Right lobe of liver (tissue), 4 donors: ENCODE measurements around the gene INPP5A.

Experiments
- CTCF ChIP-seq, 4 donors: fragments of 200-600 bp in 3 of 4; fragments of 450-650 bp in 1 of 4; IDR thresholded peaks; one replicate each; pipeline versions ENCODE4 v1.5.1 to v1.8.0; 2016 to 2022; ENCODE audit warnings: antibody characterized with exemption in 4 of 4, mild to moderate bottlenecking in 2 of 4
- POLR2A ChIP-seq: fragments of 450-650 bp; IDR thresholded peaks from one replicate; pipeline ENCODE4 v1.6.1; 2017; ENCODE audit warnings: antibody characterized with exemption, mild to moderate bottlenecking
- donor health status: DM: no; HTN: no; CAD: no.
- donor health status: DM: no; HTN: no; CAD: no.
- donor health status: DM: no; HTN: yes; CAD: no.

GRCh38 chr10:132786884-132787494, 249.4 kb downstream of the INPP5A start:
- TF ChIP-seq CTCF (IDR thresholded peaks at IDR 0.05) (no peak), POLR2A (no peak)
